Activated CD4-positive, alpha-beta T cell treated with anti-CD3 and anti-CD28 coated beads for 1 hour (primary cell): ENCODE results near the gene PNPLA4.

Source experiments
- DNase-seq: peaks from one replicate; pipeline ENCODE4 v3.0.0-alpha.2; 2020

PNPLA4 gene

GRCh38 chrX:7927259-7928167 is at the start of gene PNPLA4:
TSS of gene PNPLA4 (minus strand) at chrX:7927413. CDS start at chrX:7926119, 1,294 bp downstream.
- peak; percentile 71 for DNase-seq

- DNase-seq, result no peak
These were observed 45.4 kb upstream of the PNPLA4 start for GRCh38 chrX:7972586-7972985.

GRCh38 chrX:7970428-7970827 is 43.2 kb upstream of the PNPLA4 start:
- DNase-seq, result no peak

- DNase-seq, result no peak
These were observed 38.2 kb upstream of the PNPLA4 start for GRCh38 chrX:7965436-7965835.

GRCh38 chrX:7960246-7960645 is 33.0 kb upstream of the PNPLA4 start:
- no peak for DNase-seq

GRCh38 chrX:7953446-7953845 is 26.2 kb upstream of the PNPLA4 start:
- no peak for DNase-seq

GRCh38 chrX:7950865-7951264 is 23.7 kb upstream of the PNPLA4 start:
- DNase-seq, result no peak

- no peak for DNase-seq
These were observed 21.3 kb upstream of the PNPLA4 start for GRCh38 chrX:7948483-7948882.

- no peak for DNase-seq
These were observed 19.7 kb upstream of the PNPLA4 start for GRCh38 chrX:7946960-7947359.

- DNase-seq, result no peak
These were observed 16.5 kb upstream of the PNPLA4 start for GRCh38 chrX:7943600-7944245.

GRCh38 chrX:7941390-7942042 is 14.3 kb upstream of the PNPLA4 start:
- DNase-seq, result no peak

GRCh38 chrX:7934026-7934425 is 6.8 kb upstream of the PNPLA4 start:
- DNase-seq, result no peak

GRCh38 chrX:7926914-7927258 is 327 bp downstream of the PNPLA4 start:
- peak; percentile 7 for DNase-seq

- no peak for DNase-seq
These were observed 712 bp downstream of the PNPLA4 start for GRCh38 chrX:7926501-7926900.

GRCh38 chrX:7925867-7926472 is 1.2 kb downstream of the PNPLA4 start:
- DNase-seq, result peak; percentile 39

GRCh38 chrX:7921750-7922149 is 5.5 kb downstream of the PNPLA4 start:
- DNase-seq, result no peak

- DNase-seq, result no peak
These were observed 18.4 kb downstream of the PNPLA4 start for GRCh38 chrX:7908821-7909220.

GRCh38 chrX:7904562-7904961 is 22.7 kb downstream of the PNPLA4 start:
- DNase-seq, result no peak

- no peak for DNase-seq
These were observed 35.3 kb downstream of the PNPLA4 start for GRCh38 chrX:7891928-7892327.

- no peak for DNase-seq
These were observed 37.5 kb downstream of the PNPLA4 start for GRCh38 chrX:7889680-7890079.

GRCh38 chrX:7889135-7889534 is 38.1 kb downstream of the PNPLA4 start:
- DNase-seq, result no peak

- no peak for DNase-seq
These were observed 50.3 kb downstream of the PNPLA4 start for GRCh38 chrX:7876957-7877356.

GRCh38 chrX:7872042-7872441 is 55.2 kb downstream of the PNPLA4 start:
- no peak for DNase-seq
